NCI-H460 (cell line): ENCODE data around the gene RIC8A. TPM values are rescaled to one million over a fixed set of nuclear protein-coding genes. Genes with fewer than 3 reads are reported as not detected.
A peak's percentile ranks its signal among the peaks of the same experiment; 100 is the strongest.

Source experiments
- DNase-seq: peaks from one replicate; pipeline ENCODE4 v3.0.0-alpha.2; 2016; ENCODE audit warnings: low read depth; ENCODE audit errors: extremely low read depth
- total RNA-seq: library from RNA; depleted of rRNA; stranded (reverse); fragments of >200 nt; shearing (Covaris generic); gene quantifications from 2 replicates; pipeline ENCODE4 v1.2.3, GENCODE V29; 2014

The RIC8A gene
- total RNA-seq, 1 experiment from 2014 or later, result 53.9 TPM

- DNase-seq, result no peak
These were observed 3.4 kb upstream of the RIC8A start for GRCh38 chr11:203945-204586.

DNA sequence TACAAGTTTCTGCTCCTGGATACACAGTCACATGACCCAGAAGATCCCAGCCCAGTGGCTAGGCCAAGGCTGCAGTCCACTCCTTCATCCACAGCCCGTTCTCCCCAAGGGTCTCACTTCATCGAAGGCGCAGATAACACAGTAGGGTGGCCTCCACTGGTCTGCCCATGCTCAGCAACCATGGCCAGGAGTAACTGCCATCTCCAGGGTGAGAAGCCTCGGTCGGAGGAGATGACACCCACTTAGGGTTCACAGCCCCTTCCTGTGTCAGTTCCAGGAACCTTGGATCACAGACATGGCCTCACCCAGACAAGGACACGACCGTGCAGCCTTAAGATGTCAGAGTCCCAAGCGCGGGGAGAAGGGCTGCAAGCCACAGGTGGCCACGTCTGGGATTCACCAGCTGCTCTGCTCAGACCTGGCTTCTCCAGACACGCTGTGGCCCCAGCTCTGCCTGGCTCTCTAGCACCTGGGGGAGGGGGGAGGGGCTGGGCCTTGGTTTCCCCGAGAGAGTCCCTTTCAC is 2.9 kb upstream of the RIC8A start:
- DNase-seq, result no peak

- DNase-seq, result no peak
These were observed 2.1 kb upstream of the RIC8A start for GRCh38 chr11:205221-206001.

GRCh38 chr11:206002-206384 is 1.5 kb upstream of the RIC8A start:
- DNase-seq, result no peak

GRCh38 chr11:206526-207207 is 841 bp upstream of the RIC8A start:
- DNase-seq, result no peak

GRCh38 chr11:207863-208180 is 314 bp downstream of the RIC8A start:
- DNase-seq, result no peak

- DNase-seq, result peak; percentile 38
These were observed 841 bp downstream of the RIC8A start for GRCh38 chr11:208181-208916.

DNA sequence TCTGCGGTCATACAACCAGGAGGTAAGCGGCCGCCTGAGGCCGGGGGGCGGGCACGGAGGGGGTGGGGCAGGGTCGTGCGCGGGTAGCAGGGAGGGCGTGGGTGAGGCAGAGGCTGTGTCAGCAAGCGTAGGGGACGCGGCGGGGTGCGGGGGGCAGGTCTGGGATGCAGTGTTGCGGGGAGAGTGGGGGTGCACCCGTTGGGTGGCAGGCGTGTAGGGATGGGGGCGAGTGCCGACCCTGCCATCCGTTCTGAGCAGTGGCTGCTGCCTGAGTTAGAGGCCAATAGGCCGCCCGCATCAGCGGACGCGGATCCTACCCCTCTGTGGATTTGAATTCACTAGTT is 1.4 kb downstream of the RIC8A start:
- DNase-seq, result no peak

GRCh38 chr11:209275-210121 is 2.0 kb downstream of the RIC8A start:
- no peak for DNase-seq

DNA sequence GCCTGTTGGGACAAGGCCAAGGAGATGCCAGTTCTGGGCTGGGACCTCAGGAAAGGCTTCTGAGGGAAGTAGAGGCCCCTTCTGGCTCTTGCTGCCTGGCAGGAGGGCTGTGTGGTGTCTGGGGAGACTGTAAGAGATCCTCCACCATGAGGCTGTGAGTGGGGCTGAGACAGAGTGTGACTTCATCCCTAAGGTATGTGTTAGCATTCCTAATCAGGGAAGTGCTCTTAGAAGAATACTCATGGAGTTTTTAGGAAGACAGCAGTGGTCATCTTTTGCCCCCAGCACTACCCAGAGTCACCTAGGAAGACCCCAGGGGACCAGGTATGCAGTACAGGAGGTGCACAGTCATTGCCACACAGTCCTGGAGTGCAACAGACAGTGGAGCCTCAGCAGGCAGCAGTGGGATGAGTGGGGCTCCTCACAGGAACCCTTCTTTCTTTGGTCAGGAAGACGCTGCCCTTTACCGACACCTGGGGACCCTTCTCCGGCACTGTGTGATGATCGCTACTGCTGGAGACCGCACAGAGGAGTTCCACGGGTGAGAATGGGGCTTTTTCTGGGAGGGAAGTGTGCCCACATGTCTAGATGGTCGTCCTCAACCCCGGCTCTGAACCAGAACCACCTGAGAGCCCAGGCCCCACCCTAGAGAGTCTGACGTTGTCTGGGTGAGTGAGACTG is 2.8 kb downstream of the RIC8A start:
- no peak for DNase-seq

DNA sequence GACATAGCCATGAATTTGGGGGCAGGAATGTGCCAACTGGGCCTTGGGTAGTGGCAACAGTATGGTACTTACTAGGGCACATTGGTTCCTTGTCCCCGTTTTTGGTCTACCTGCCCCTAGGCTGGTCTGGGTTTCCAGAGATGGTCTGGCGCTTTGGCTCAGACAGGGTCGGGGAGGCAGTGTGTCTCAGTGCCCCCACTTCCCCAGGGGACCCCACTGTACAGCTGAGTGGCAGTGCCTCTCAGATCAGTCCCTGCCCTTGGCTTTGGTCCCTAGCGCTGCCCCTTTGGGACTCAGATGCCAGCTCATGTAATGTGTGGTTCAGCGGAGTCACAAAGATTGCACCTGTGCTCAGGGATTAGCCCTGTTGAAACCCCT is 3.3 kb downstream of the RIC8A start:
- no peak for DNase-seq

GRCh38 chr11:211295-211694 is 3.8 kb downstream of the RIC8A start:
- no peak for DNase-seq

DNA sequence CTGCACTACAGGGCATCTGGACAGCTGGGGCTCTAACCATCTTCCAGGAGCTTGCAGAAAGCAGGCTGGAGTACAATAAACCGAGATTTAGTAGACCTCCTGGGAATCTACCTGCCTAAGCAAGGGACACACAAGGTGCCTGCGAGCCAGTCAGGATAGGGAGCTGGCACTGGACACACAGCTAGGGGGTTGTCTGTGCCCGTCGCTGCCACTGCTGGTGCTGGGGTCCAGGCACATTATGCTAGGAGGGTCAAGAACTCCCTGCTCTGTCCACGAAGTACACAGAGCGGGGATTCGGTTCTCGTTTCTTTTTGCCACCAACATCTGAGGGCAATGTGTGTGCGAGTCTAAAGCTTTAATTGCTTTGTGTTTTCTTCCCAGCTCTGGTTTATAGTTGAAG is 4.2 kb downstream of the RIC8A start:
- DNase-seq, result no peak

DNA sequence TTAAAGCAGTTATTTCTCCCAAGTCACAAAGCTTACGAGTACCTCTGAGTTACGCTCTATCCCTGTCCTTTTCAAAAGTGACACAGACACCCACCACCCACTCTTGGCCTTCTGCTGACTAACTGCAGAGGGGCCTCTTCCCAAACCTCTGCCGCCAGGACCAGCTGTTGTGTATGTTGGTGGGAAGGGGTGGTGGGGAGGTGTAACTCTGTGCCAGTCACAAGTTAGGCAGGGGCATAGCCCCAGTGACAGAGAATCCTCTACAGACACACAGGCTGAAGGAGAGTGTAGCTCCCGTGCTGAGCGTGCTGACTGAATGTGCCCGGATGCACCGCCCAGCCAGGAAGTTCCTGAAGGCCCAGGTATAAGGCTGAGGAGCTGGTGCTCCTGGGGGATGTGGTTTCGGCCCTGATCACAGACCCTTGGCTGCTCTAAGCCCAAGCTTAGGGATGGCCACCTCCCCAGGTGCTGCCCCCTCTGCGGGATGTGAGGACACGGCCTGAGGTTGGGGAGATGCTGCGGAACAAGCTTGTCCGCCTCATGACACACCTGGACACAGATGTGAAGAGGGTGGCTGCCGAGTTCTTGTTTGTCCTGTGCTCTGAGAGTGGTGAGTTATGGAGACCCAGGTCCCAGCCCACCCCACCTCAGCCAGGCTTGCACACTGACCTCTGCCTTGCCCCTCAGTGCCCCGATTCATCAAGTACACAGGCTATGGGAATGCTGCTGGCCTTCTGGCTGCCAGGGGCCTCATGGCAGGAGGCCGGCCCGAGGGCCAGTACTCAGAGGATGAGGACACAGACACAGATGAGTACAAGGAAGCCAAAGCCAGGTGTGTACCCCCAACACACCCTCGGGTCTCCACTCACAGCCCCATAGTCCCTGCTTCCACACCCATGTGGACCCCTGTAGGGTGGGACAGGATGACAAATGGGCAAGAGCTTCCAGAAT is 4.9 kb downstream of the RIC8A start:
- DNase-seq, result no peak

- no peak for DNase-seq
These were observed 5.6 kb downstream of the RIC8A start for GRCh38 chr11:213111-213510.

- no peak for DNase-seq
These were observed 6.6 kb downstream of the RIC8A start for GRCh38 chr11:214083-214482.

DNA sequence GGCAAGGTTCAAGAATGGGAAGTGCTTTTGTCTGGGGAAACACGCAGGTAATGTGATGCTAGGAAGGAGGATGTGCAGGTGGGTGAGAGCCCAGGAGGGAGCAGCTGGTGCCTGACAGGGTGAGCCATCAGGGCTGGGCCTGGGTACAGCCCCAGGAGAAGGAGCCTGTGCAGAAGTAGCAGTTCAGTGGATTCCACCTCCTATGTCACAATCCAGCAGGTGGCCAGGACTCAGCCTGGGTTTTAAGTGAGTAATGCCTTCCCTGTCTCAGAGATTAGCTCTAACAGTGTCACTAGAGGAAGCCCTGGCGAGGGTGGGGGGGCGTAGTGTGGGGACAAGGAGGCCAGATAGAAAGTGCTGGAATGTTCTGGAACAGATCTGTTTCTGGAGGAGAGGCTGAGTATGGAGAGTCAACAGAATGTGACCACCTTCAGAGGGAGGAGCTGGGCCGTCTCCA is 8.1 kb downstream of the RIC8A start:
- no peak for DNase-seq
